H1 (cell line): Measurements from ENCODE around the gene CCDC12. TPM values are rescaled to one million over a fixed set of nuclear protein-coding genes. Genes with fewer than 3 reads are reported as not detected.

Experiments
- CTCF ChIA-PET: fragments of 300-600 bp; sonication (Branson Sonifier 250); formaldehyde crosslinking; loops from one replicate; lab custom pipeline; 2021; ENCODE audit not compliant: partially characterized antibody; lab: Charles Lee
- POLR2A ChIA-PET: fragments of 300-600 bp; sonication (Branson Sonifier 250); formaldehyde crosslinking; loops from one replicate; lab custom pipeline; 2021; ENCODE audit warnings: inconsistent platforms; ENCODE audit not compliant: partially characterized antibody; lab: Charles Lee
- DNase-seq, 2 experiments: peaks; one replicate each; pipeline versions ENCODE4 v3.0.0 to v3.0.0-alpha.2; 2010 to 2022; ENCODE audit warnings: low spot score in 2 of 2, low read depth in 1 of 2, mixed read lengths in 1 of 2
- FAIRE-seq: peaks from 2 replicates; lab custom pipeline; 2011; peaks lifted over from hg19 to GRCh38; lab: Jason Lieb, UNC
- H2AFZ ChIP-seq: 2 replicates; pipeline ENCODE4 v1.8.1; 2012; ENCODE audit warnings: low read length, inconsistent platforms
- H2AK5ac ChIP-seq: 2 replicates; pipeline ENCODE4 v1.6.1; 2013; ENCODE audit warnings: low read depth, low read length
- H2BK120ac ChIP-seq: replicated peaks from 2 replicates; pipeline ENCODE3; 2013; ENCODE audit warnings: low read depth, low read length, inconsistent platforms
- H2BK12ac ChIP-seq: 2 replicates; pipeline ENCODE4 v1.6.1; 2013; ENCODE audit warnings: low read depth, low read length
- H2BK15ac ChIP-seq: 2 replicates; pipeline ENCODE4 v1.6.1; 2013; ENCODE audit warnings: low read length
- H2BK20ac ChIP-seq: 2 replicates; pipeline ENCODE4 v1.6.1; 2013; ENCODE audit warnings: low read length
- H2BK5ac ChIP-seq: 2 replicates; pipeline ENCODE4 v1.6.1; 2013; ENCODE audit warnings: low read depth, low read length
- H3K14ac ChIP-seq: 2 replicates; pipeline ENCODE4 v1.6.1; 2013; ENCODE audit warnings: inconsistent platforms; ENCODE audit not compliant: insufficient read length
- H3K18ac ChIP-seq: 2 replicates; pipeline ENCODE4 v1.6.1; 2013; ENCODE audit warnings: low read length; ENCODE audit errors: extremely low read depth
- H3K23ac ChIP-seq: 2 replicates; pipeline ENCODE4 v1.6.1; 2013; ENCODE audit warnings: inconsistent platforms; ENCODE audit not compliant: insufficient read length
- H3K23me2 ChIP-seq: 2 replicates; pipeline ENCODE4 v1.6.1; 2013; ENCODE audit warnings: low read depth, low read length
- H3K27ac ChIP-seq: 2 replicates; pipeline ENCODE4 v1.6.1; 2011; ENCODE audit warnings: low read depth, low read length, inconsistent platforms
- H3K27me3 ChIP-seq, 4 experiments: replicated peaks in 1 of 4; 1 replicate in 1 of 4; 2 replicates in 3 of 4; pipeline versions ENCODE4 v1.6.1 to v1.8.1; 2011 to 2013; ENCODE audit warnings: low read length in 3 of 4, mild to moderate bottlenecking in 3 of 4, inconsistent platforms in 2 of 4, mixed read lengths in 2 of 4, moderate library complexity in 1 of 4; ENCODE audit not compliant: control insufficient read depth in 3 of 4, insufficient read depth in 3 of 4; ENCODE audit errors: extremely low read depth in 1 of 4
- H3K36me3 ChIP-seq, 4 experiments: 2 replicates each; pipeline versions ENCODE4 v1.6.1 to v1.8.1; 2011 to 2013; ENCODE audit warnings: mild to moderate bottlenecking in 4 of 4, low read length in 3 of 4, moderate library complexity in 2 of 4, control low read depth in 1 of 4, inconsistent platforms in 1 of 4; ENCODE audit not compliant: insufficient read depth in 4 of 4, control insufficient read depth in 2 of 4
- H3K4ac ChIP-seq: replicated peaks from 2 replicates; pipeline ENCODE3; 2013; ENCODE audit warnings: low read length, low read depth, mixed read lengths, inconsistent platforms; ENCODE audit not compliant: insufficient read length
- H3K4me1 ChIP-seq, 4 experiments: replicated peaks in 1 of 4; 1 replicate in 1 of 4; 2 replicates in 3 of 4; pipeline versions ENCODE4 v1.6.1 to v1.8.1; 2011 to 2013; ENCODE audit warnings: low read length in 3 of 4, inconsistent platforms in 2 of 4, mixed read lengths in 1 of 4; ENCODE audit not compliant: insufficient read depth in 4 of 4, control insufficient read depth in 3 of 4
- H3K4me2 ChIP-seq, 2 experiments: 2 replicates each; pipeline versions ENCODE4 v1.6.1 to v1.8.1; 2011 to 2013; ENCODE audit warnings: low read depth in 2 of 2, low read length in 2 of 2, control low read depth in 1 of 2, inconsistent platforms in 1 of 2, mild to moderate bottlenecking in 1 of 2; ENCODE audit not compliant: insufficient read depth in 1 of 2
- H3K4me3 ChIP-seq, 4 experiments: fragments of 200-600, 300-600 bp in 1 of 4; sonication (generic), shearing (Covaris generic), sonication (Bioruptor Twin) in 1 of 4; 2 replicates each; pipeline versions ENCODE4 v1.5.1 to v1.8.1; 2011 to 2016; ENCODE audit warnings: low read length in 4 of 4, low read depth in 3 of 4, control low read depth in 2 of 4, inconsistent platforms in 2 of 4, mild to moderate bottlenecking in 2 of 4, mixed read lengths in 1 of 4, moderate library complexity in 1 of 4; ENCODE audit not compliant: insufficient read depth in 2 of 4; ENCODE audit errors: extremely low read depth in 1 of 4
- H3K56ac ChIP-seq: replicated peaks from 2 replicates; pipeline ENCODE3; 2013; ENCODE audit warnings: low read depth, mild to moderate bottlenecking, mixed read lengths, low read length, inconsistent platforms; ENCODE audit not compliant: insufficient read length
- H3K79me1 ChIP-seq: 2 replicates; pipeline ENCODE4 v1.6.1; 2013; ENCODE audit warnings: low read depth, low read length, control low read depth
- H3K79me2 ChIP-seq, 2 experiments: 2 replicates each; pipeline versions ENCODE4 v1.6.1 to v1.8.1; 2012 to 2013; ENCODE audit warnings: low read length in 2 of 2, mild to moderate bottlenecking in 2 of 2, inconsistent platforms in 1 of 2; ENCODE audit not compliant: insufficient read depth in 2 of 2, control insufficient read depth in 1 of 2
- H3K9ac ChIP-seq, 4 experiments: replicated peaks in 1 of 4; 1 replicate in 1 of 4; 2 replicates in 3 of 4; pipeline versions ENCODE4 v1.6.1 to v1.8.1; 2011 to 2013; ENCODE audit warnings: low read depth in 3 of 4, low read length in 3 of 4, control low read depth in 2 of 4, mild to moderate bottlenecking in 2 of 4, moderate library complexity in 2 of 4, inconsistent platforms in 1 of 4; ENCODE audit errors: extremely low read depth in 1 of 4
- H3K9me3 ChIP-seq, 2 experiments: 2 replicates each; pipeline versions ENCODE4 v1.6.1 to v1.8.1; 2012 to 2013; ENCODE audit warnings: mild to moderate bottlenecking in 2 of 2, moderate library complexity in 2 of 2, control low read depth in 1 of 2, inconsistent platforms in 1 of 2, low read depth in 1 of 2, low read length in 1 of 2, mixed read lengths in 1 of 2; ENCODE audit not compliant: insufficient read depth in 2 of 2
- H4K20me1 ChIP-seq, 2 experiments: replicated peaks in 1 of 2; 2 replicates each; pipeline versions ENCODE3 to v1.8.1; 2011 to 2013; ENCODE audit warnings: inconsistent platforms in 2 of 2, low read length in 2 of 2, mild to moderate bottlenecking in 1 of 2; ENCODE audit not compliant: insufficient read depth in 2 of 2, control insufficient read depth in 1 of 2
- H4K5ac ChIP-seq: 2 replicates; pipeline ENCODE4 v1.6.1; 2013; ENCODE audit warnings: low read length, low read depth, mixed read lengths, inconsistent platforms; ENCODE audit not compliant: insufficient read length
- H4K8ac ChIP-seq: 2 replicates; pipeline ENCODE4 v1.8.0; 2013; ENCODE audit warnings: mild to moderate bottlenecking, moderate library complexity, low read length, inconsistent platforms; ENCODE audit not compliant: insufficient read depth; ENCODE audit errors: extremely low read depth
- H4K91ac ChIP-seq: replicated peaks from 2 replicates; pipeline ENCODE3; 2013; ENCODE audit warnings: low read length, mixed read lengths, inconsistent platforms; ENCODE audit not compliant: insufficient read length
- ASH2L ChIP-seq: fragments of 200-600, 300-600 bp; sonication (generic); IDR thresholded peaks from one replicate; pipeline ENCODE4 v1.7.1; 2017; ENCODE audit warnings: low read length
- BACH1 ChIP-seq: IDR thresholded peaks from 2 replicates; pipeline ENCODE4 v1.6.1; 2012; ENCODE audit warnings: low read length, improper control_type of control experiment
- BCL11A ChIP-seq, 2 experiments: IDR thresholded peaks; one replicate each; pipeline ENCODE4 v1.6.1; 2011; ENCODE audit warnings: low read depth in 2 of 2, low read length in 2 of 2, mild to moderate bottlenecking in 2 of 2
- CEBPB ChIP-seq: IDR thresholded peaks from 2 replicates; pipeline ENCODE4 v1.6.1; 2012; ENCODE audit warnings: low read depth, low read length
- CTBP2 ChIP-seq: IDR thresholded peaks from 2 replicates; pipeline ENCODE4 v1.7.0; 2011; ENCODE audit warnings: borderline replicate concordance, mild to moderate bottlenecking, moderate library complexity, mixed read lengths, low read length; ENCODE audit not compliant: insufficient read depth, insufficient read length
- GTF2F1 ChIP-seq: IDR thresholded peaks from 2 replicates; pipeline ENCODE4 v1.6.1; 2012; ENCODE audit warnings: low read depth, low read length, improper control_type of control experiment, borderline replicate concordance
- KDM1A ChIP-seq: fragments of 200-600, 300-600 bp; sonication (generic); IDR thresholded peaks from 2 replicates; pipeline ENCODE4 v1.7.1; 2016; ENCODE audit warnings: mild to moderate bottlenecking, low read length, borderline replicate concordance
- RFX5 ChIP-seq: IDR thresholded peaks from 2 replicates; pipeline ENCODE4 v1.6.1; 2011; ENCODE audit warnings: low read depth, low read length, improper control_type of control experiment, borderline replicate concordance
- SIN3A ChIP-seq, 2 experiments: IDR thresholded peaks in 1 of 2; conservative IDR thresholded peaks in 1 of 2; 2 replicates each; pipeline ENCODE4 v1.6.1; 2011 to 2012; ENCODE audit warnings: low read length in 2 of 2, improper control_type of control experiment in 1 of 2, low read depth in 1 of 2, mild to moderate bottlenecking in 1 of 2
- SIRT6 ChIP-seq: IDR thresholded peaks from one replicate; pipeline ENCODE4 v1.7.1; 2012; ENCODE audit warnings: low read length, inconsistent platforms
- TCF12 ChIP-seq: IDR thresholded peaks from 2 replicates; pipeline ENCODE4 v1.6.1; 2011; ENCODE audit warnings: low read depth, mild to moderate bottlenecking, low read length
- WGBS, 2 experiments: shearing (Covaris generic) in 1 of 2; methylation state at CpG; one replicate each; pipeline versions ENCODE4 v1.1.6 to v1.1.7; 2013 to 2015; ENCODE audit warnings: low lambda C conversion rate in 2 of 2, mixed read lengths in 2 of 2, inconsistent platforms in 1 of 2, low coverage in 1 of 2, missing lambda C conversion rate in 1 of 2; ENCODE audit not compliant: insufficient replicate concordance in 2 of 2, insufficient coverage in 1 of 2, insufficient read length in 1 of 2; ENCODE audit errors: extremely low coverage in 1 of 2, missing lambda C conversion rate in 1 of 2; 5-methylcytosine and 5-hydroxymethylcytosine counted together
- polyA plus RNA-seq, 7 experiments: library from polyadenylated mRNA; depleted of rRNA in 3 of 7; stranded (reverse) in 5 of 7; unstranded in 2 of 7; fragments of >200 nt in 5 of 7; fragments of 200-250 nt in 2 of 7; gene quantifications; 1 replicate in 5 of 7; 2 replicates in 1 of 7; 4 replicates in 1 of 7; pipeline versions ENCODE4 v1.2.1 to v1.2.3, GENCODE V29; 2011 to 2013; ENCODE audit warnings: missing spikeins in 2 of 7, mixed read lengths in 2 of 7
- total RNA-seq: library from RNA; stranded (reverse); fragmentation: NEBNext Ultra II Directional; extraction: Animal tissue kit (Norgen Biotek cat#: 25700); gene quantifications from 2 replicates; pipeline ENCODE4 v1.2.1, GENCODE V29; 2021

Gene CCDC12
- total and polyA plus RNA-seq, 2 of the 8 experiments (the other 6 are each of a cell fraction or from before 2014, with no cell fraction given), result 29.5 to 41.3 TPM

- Histone ChIP-seq H2BK12ac (no peak overlapping the region), H3K23ac (no peak overlapping the region), H2AFZ (no peak overlapping the region), H2BK120ac (no peak overlapping the region), H3K56ac (no peak overlapping the region), H3K9me3 (no peaks in the 10 kb centered on the region), H4K8ac (peak overlapping the region; percentile 43), H3K4me2 (no peak overlapping the region), H2BK20ac (no peak overlapping the region), H3K79me2 (peaks cover 8 to 86% of the 10 kb centered on the region in 2 experiments), H4K91ac (no peak overlapping the region), H3K9ac (0 out of 7 replicates have a peak overlapping the region, but pooled peaks of 1 of the 4 experiments have one; percentile 8), H2BK15ac (no peak overlapping the region), H2AK5ac (no peak overlapping the region; the same call in 1 of the 2 replicates), H3K14ac (no peak overlapping the region), H3K4me3 (no peak overlapping the region), H3K27ac (no peak overlapping the region), H3K27me3 (no peaks in the 10 kb centered on the region), H3K79me1 (peaks cover 37% of the 10 kb centered on the region), H3K36me3 (peaks cover 2 to 6% (median 4%) of the 10 kb centered on the region in 4 experiments; a peak in 4 of 8 replicates), H4K5ac (no peak overlapping the region), H3K18ac (no peak overlapping the region), H2BK5ac (no peak overlapping the region; the same call in 1 of the 2 replicates), H4K20me1 (peaks cover 36 to 49% of the 10 kb centered on the region in 2 experiments), H3K4ac (no peak overlapping the region), H3K4me1 (peaks cover 5 to 14% (median 9%) of the 10 kb centered on the region in 4 experiments; a peak in 5 of 7 replicates), H3K23me2 (no peaks in the 10 kb centered on the region; the same call in 1 of the 2 replicates)
- ChIA-PET POLR2A (interaction anchor here (1.0 to 1.7 kb wide), 3 partner anchors 8 to 48 kb away, joined by 3 to 8 read pairs (median 4); no protein-coding TSS in a partner anchor), CTCF (interaction anchor here (0.9 to 1.9 kb wide), 5 partner anchors 8 to 49 kb away, joined by 3 to 8 read pairs (median 6); no protein-coding TSS in a partner anchor)
- DNase-seq, result no peak
- 93% methylated on average over 12 of the region's 12 CpGs; no CpG with 5 or more reads in 1 of the 2 experiments for WGBS, 2 experiments
- FAIRE-seq, result no peak
- TF ChIP-seq CTBP2 (no peak), TCF12 (no peak), SIRT6 (no peak), ASH2L (no peak), CEBPB (no peak), RFX5 (no peak), KDM1A (no peak), GTF2F1 (no peak), BCL11A (IDR thresholded peaks at IDR 0.05; ENCODE audit: low read depth in 2 of 2, low read length in 2 of 2) (no peak), BACH1 (no peak), SIN3A (conservative IDR thresholded peaks at IDR 0.05 in 1 of 2, IDR thresholded peaks at IDR 0.05 in 1 of 2; ENCODE audit: low read depth in 1 of 2, low read length in 2 of 2) (no peak)
Observed at GRCh38 chr3:46943237-46944187, 33.0 kb downstream of the CCDC12 start.
